Heart right ventricle (tissue), 16 donors: Measurements from ENCODE around the gene JAK1. TPM values are rescaled to one million over a fixed set of nuclear protein-coding genes. Genes with fewer than 3 reads are reported as not detected.

Experiments used
- ATAC-seq, 8 donors: fragments of 200-7000 bp; cut with Tn5 transposase; one replicate each; pipeline ENCODE4 v1.9.1; 2020; ENCODE audit warnings: mild to moderate bottlenecking in 8 of 8, moderate library complexity in 8 of 8, moderate number of reproducible peaks in 1 of 8
- DNase-seq, 2 donors: peaks; one replicate each; pipeline ENCODE4 v3.0.0-alpha.2; 2020
- H3K27ac ChIP-seq, 10 donors: fragments of 200-600 bp; sonication (generic) in 2 of 10; one replicate each; pipeline versions ENCODE4 v1.5.0 to v1.8.0; 2020 to 2022; ENCODE audit warnings: mild to moderate bottlenecking in 3 of 10
- H3K27me3 ChIP-seq, 7 donors: fragments of 200-600 bp; one replicate each; pipeline ENCODE4 v1.8.0; 2021 to 2022; ENCODE audit warnings: mild to moderate bottlenecking in 2 of 7
- H3K36me3 ChIP-seq, 9 donors: fragments of 200-600 bp; sonication (generic) in 1 of 9; one replicate each; pipeline versions ENCODE4 v1.5.0 to v1.8.0; 2020 to 2022; ENCODE audit warnings: mild to moderate bottlenecking in 2 of 9
- H3K4me1 ChIP-seq, 9 donors: fragments of 200-600 bp; sonication (generic) in 1 of 9; one replicate each; pipeline versions ENCODE4 v1.5.0 to v1.8.0; 2020 to 2022; ENCODE audit warnings: mild to moderate bottlenecking in 4 of 9
- H3K4me3 ChIP-seq, 10 donors: fragments of 200-600 bp; sonication (generic) in 2 of 10; one replicate each; pipeline versions ENCODE4 v1.5.0 to v1.8.0; 2020 to 2022; ENCODE audit warnings: mild to moderate bottlenecking in 7 of 10, moderate library complexity in 2 of 10
- H3K9me3 ChIP-seq, 11 donors: fragments of 200-600 bp in 10 of 11; sonication (generic) in 2 of 11; one replicate each; pipeline versions ENCODE4 v1.5.0 to v1.8.0; 2013 to 2022; ENCODE audit warnings: mild to moderate bottlenecking in 2 of 11, control low read depth in 1 of 11, moderate library complexity in 1 of 11
- WGBS, 2 donors: extraction: QIAGEN DNeasy Blood & Tissue Kit; methylation state at CpG; one replicate each; pipeline ENCODE4 v1.1.7; 2013; ENCODE audit warnings: inconsistent platforms in 1 of 2; 5-methylcytosine and 5-hydroxymethylcytosine counted together
- intact Hi-C, 10 donors: fragments of 100-400 bp; cut with DNase I; formaldehyde crosslinking; loops; one replicate each; pipeline versions ENCODE4 v1.11.1 to v1.14.2; 2022
- polyA plus RNA-seq, 2 donors: library from polyadenylated mRNA; stranded (reverse); fragments of 200-250 nt; gene quantifications; one replicate each; pipeline ENCODE4 v1.2.3, GENCODE V29; 2013
- total RNA-seq, 10 donors: library from RNA; stranded (reverse); fragmentation: NEBNext Ultra II Directional in 3 of 10; extraction: Animal tissue kit (Norgen Biotek cat#: 25700) in 3 of 10; gene quantifications; one replicate each; pipeline versions ENCODE4 v1.2.1 to v1.2.4, GENCODE V29; 2021 to 2023
- TF ChIP-seq, protein P1 (sequence below), 9 donors: fragments of 200-600 bp; sonication (generic) in 2 of 9; IDR thresholded peaks; one replicate each; pipeline versions ENCODE4 v1.5.0 to v1.8.0; 2021 to 2022; ENCODE audit warnings: antibody characterized with exemption in 9 of 9, mild to moderate bottlenecking in 5 of 9, moderate library complexity in 1 of 9
- donor health status: Arrhythmogenic right ventricular cardiomyopathy.
- donor health status: ischemic (EF 13 %, LVEDD 7.1; RV severe dilation, severe dysfunction).
- donor health status: healthy with polysubstance abuse.
- donor health status: DM: no; HTN: yes; CAD: no.
- donor health status: DM: no; HTN: no; CAD: no.
- donor health status: ischemic (EF 25% LVEDD 6.9; RV normal size, moderate dysfunction).
- donor health status: ischemic (EF 25% LVEDD 5.7; RV mildly dilated, moderate dysfunction).
- donor health status: healthy.
- donor health status: DM: yes; HTN: yes; CAD: no.
- donor health status: Ischemic cardiomyopathy.
- donor health status: ischemic (EF 35%, LVEDD 5.7; RV mildly dilated, moderate dysfunction).
- donor health status: nonischemic (EF 11% LVEDD 7.7; RV severe dilation, severe dysfunction).
- donor health status: DM: yes; HTN: yes; CAD: no.
- donor health status: PGD.
- donor health status: ischemic (EF 29% LVEDD 5.4; RV normal size, mild dysfunction).
- donor health status: nonischemic (EF 23%, LVEDD 6.1; RV moderate dilation, normal function).

The JAK1 gene
- total and polyA plus RNA-seq, 12 donors = 20.1 to 122 (median 81.3) TPM

DNA sequence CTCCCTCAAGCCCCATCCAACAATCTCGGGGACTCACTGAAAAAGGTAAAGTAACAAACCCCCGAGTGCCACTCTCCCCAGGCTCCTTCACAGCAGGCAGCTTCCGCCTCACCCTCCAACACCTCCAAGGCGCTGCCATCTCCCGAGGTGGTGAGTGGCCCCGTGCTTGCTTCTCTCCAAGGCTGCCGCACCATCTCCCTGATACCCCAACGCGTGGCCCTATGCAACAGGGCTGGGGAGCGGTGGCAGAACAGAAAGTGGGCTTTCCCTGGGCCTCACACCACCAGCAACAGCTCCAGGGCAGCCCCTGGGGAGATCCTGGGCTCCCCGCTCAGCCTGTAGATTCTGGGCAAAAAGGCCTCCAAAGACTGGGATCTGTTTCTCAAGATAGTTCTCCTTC lies 116.4 kb downstream of the JAK1 start:
- WGBS, 2 donors = 94 to 96% methylated on average over 11 of the region's 11 CpGs
- H3K4me3 ChIP-seq = no peak overlapping the region
- no peaks in the 10 kb centered on the region for H3K9me3 ChIP-seq
- no peaks in the 10 kb centered on the region for H3K27me3 ChIP-seq
- no peak overlapping the region for H3K27ac ChIP-seq
- intact Hi-C loops = no loop called here
- H3K4me1 ChIP-seq = peaks cover 0 to 14% (median 6%) of the 10 kb centered on the region in 9 donors
- peaks cover 0 to 99% (median 68%) of the 10 kb centered on the region in 9 donors for H3K36me3 ChIP-seq
- DNase-seq (no peak), ATAC-seq (no peak)
- TF ChIP-seq, protein P1, sequence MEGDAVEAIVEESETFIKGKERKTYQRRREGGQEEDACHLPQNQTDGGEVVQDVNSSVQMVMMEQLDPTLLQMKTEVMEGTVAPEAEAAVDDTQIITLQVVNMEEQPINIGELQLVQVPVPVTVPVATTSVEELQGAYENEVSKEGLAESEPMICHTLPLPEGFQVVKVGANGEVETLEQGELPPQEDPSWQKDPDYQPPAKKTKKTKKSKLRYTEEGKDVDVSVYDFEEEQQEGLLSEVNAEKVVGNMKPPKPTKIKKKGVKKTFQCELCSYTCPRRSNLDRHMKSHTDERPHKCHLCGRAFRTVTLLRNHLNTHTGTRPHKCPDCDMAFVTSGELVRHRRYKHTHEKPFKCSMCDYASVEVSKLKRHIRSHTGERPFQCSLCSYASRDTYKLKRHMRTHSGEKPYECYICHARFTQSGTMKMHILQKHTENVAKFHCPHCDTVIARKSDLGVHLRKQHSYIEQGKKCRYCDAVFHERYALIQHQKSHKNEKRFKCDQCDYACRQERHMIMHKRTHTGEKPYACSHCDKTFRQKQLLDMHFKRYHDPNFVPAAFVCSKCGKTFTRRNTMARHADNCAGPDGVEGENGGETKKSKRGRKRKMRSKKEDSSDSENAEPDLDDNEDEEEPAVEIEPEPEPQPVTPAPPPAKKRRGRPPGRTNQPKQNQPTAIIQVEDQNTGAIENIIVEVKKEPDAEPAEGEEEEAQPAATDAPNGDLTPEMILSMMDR (IDR thresholded peaks at IDR 0.05) = no peak

DNA sequence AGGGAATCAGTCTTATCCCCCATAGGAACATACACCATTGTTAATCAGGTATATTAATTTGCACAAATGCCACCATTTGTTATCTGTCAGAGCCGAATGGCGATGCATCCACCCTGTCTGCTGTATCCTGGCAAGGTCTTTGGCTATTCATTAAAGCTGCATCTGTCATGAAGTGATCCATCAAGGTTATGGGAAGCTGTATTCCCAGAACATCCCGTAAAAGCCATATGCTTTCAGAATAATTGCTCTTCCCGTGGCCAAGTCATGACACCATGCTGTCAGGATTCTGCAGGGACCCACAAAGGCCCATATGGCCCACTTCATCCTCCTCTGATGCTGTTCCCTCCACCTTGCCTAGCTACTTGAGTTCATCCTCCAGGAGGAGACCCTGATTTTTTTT lies 117.5 kb downstream of the JAK1 start:
- DNase-seq = no peak

DNA sequence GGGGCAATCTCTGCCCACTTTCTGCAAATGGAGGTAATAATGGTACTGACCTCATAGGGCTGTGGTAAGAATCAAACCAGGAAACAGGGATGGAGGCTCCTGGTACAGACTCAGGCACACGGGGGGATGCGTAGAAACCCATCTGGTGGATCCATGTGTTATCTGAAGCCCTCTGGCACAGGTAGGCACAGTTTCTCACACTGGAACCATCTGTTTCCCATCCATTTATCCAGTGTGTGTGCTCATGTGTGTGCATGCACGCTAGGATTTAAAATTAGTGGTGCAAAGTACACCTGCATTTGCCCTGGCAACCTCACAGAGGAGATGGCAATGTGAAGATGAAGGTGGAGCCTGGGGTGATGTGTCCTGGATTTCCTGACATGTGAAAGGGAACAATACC lies 118.2 kb downstream of the JAK1 start:
- Histone ChIP-seq H3K36me3 (peaks cover 0 to 99% (median 52%) of the 10 kb centered on the region in 9 donors), H3K4me3 (no peak overlapping the region), H3K27ac (no peak overlapping the region), H3K9me3 (no peaks in the 10 kb centered on the region), H3K27me3 (no peaks in the 10 kb centered on the region), H3K4me1 (peaks cover 0 to 15% (median 6%) of the 10 kb centered on the region in 9 donors)
- intact Hi-C loops = no loop called here
- DNase-seq (no peak), ATAC-seq (no peak)
- WGBS, 2 donors = 95 to 98% methylated on average over 3 of the region's 3 CpGs
- TF ChIP-seq, protein P1 (IDR thresholded peaks at IDR 0.05) = no peak

More for the DNA sequence above, 117.5 kb downstream of the JAK1 start:
- no peak for ATAC-seq
- WGBS, 2 donors = 89 to 98% methylated on average over 4 of the region's 4 CpGs
- no peak overlapping the region for H3K4me3 ChIP-seq
- no peaks in the 10 kb centered on the region for H3K9me3 ChIP-seq
- H3K27me3 ChIP-seq = no peaks in the 10 kb centered on the region
- intact Hi-C loops = no loop called here
- H3K27ac ChIP-seq = no peak overlapping the region
- peaks cover 0 to 14% (median 6%) of the 10 kb centered on the region in 9 donors for H3K4me1 ChIP-seq
- H3K36me3 ChIP-seq = peaks cover 0 to 99% (median 58%) of the 10 kb centered on the region in 9 donors
- TF ChIP-seq, protein P1 (IDR thresholded peaks at IDR 0.05) = no peak

DNA sequence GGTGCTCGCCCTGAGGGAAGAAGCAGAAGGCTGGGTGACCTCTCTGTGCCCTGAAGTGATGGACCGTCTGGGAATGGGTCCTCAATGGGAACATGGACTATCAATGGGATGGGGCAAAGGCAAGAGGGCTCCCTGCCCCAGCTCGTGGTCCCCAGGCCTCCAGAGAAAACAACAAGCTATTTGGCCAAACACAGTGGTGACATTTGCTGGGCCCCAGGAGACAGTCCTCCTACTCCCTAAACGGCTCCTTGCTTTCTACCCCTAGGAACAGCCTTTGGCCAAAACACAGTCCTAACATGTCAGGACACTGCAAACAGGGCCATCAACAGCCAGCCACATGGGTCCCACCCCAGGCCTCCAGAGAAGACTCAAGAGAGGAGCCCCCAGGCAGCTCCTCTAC lies 118.7 kb downstream of the JAK1 start:
- no peak for ATAC-seq
- Histone ChIP-seq H3K9me3 (no peaks in the 10 kb centered on the region), H3K4me3 (no peak overlapping the region), H3K27ac (no peak overlapping the region), H3K27me3 (no peaks in the 10 kb centered on the region), H3K4me1 (peaks cover 0 to 20% (median 8%) of the 10 kb centered on the region in 9 donors), H3K36me3 (peaks cover 0 to 99% (median 47%) of the 10 kb centered on the region in 9 donors)
- TF ChIP-seq, protein P1 (IDR thresholded peaks at IDR 0.05) = no peak
- DNase-seq = no peak
- intact Hi-C loops = no loop called here
- WGBS, 2 donors = 86 to 90% methylated on average over 4 of the region's 4 CpGs
